HepG2 (cell line): ENCODE results near the gene ZC3H13.

Experiments used
- CC2D1A ChIP-seq: sonication (generic); formaldehyde crosslinking; IDR thresholded peaks from 2 replicates; pipeline ENCODE4 v1.8.1; 2023; ENCODE audit warnings: mild to moderate bottlenecking, missing genetic modification reagents
- CHD2 ChIP-seq: IDR thresholded peaks from 2 replicates; pipeline ENCODE4 v1.6.1; 2011; ENCODE audit warnings: low read depth, low read length, improper control_type of control experiment
- POLR2AphosphoS5 ChIP-seq: IDR thresholded peaks from 2 replicates; pipeline ENCODE4 v1.6.1; 2012; ENCODE audit warnings: low read depth, low read length
- SUZ12 ChIP-seq: fragments of 150-350 bp; IDR thresholded peaks from 2 replicates; pipeline ENCODE4 v1.6.1; 2014; ENCODE audit warnings: low read depth, low read length

- TF ChIP-seq POLR2AphosphoS5 (no peak), CC2D1A (no peak), CHD2 (no peak), SUZ12 (no peak)
Observed at GRCh38 chr13:46097015-46097414, 44.5 kb upstream of the ZC3H13 start.
